CD8-positive, alpha-beta memory T cell (primary cell): Measurements from ENCODE around the gene ARHGAP44. TPM values are rescaled to one million over a fixed set of nuclear protein-coding genes. Genes with fewer than 3 reads are reported as not detected.
A peak's percentile ranks its signal among the peaks of the same experiment; 100 is the strongest.

Experiments used
- CTCF ChIA-PET: fragments of 350-600 bp; sonication (Branson Sonifier 250); formaldehyde crosslinking; loops from one replicate; lab custom pipeline; 2021; ENCODE audit warnings: antibody characterized with exemption; lab: Charles Lee
- POLR2A ChIA-PET: fragments of 350-600 bp; sonication (Branson Sonifier 250); formaldehyde crosslinking; loops from one replicate; lab custom pipeline; 2021; ENCODE audit warnings: antibody characterized with exemption; lab: Charles Lee
- DNase-seq, 5 donors: peaks; one replicate each; pipeline versions ENCODE4 v3.0.0 to v3.0.0-alpha.2; 2020 to 2022; ENCODE audit warnings: mixed read lengths in 1 of 5
- H3K27ac ChIP-seq: one replicate; pipeline ENCODE4 v1.7.0; 2013; ENCODE audit warnings: low read depth, mild to moderate bottlenecking, low read length, moderate library complexity
- H3K27me3 ChIP-seq: 2 replicates; pipeline ENCODE4 v1.7.0; 2013; ENCODE audit warnings: low read length, mild to moderate bottlenecking; ENCODE audit not compliant: insufficient read depth, poor library complexity, severe bottlenecking
- H3K36me3 ChIP-seq: 2 replicates; pipeline ENCODE4 v1.7.0; 2013; ENCODE audit warnings: mild to moderate bottlenecking, low read length, moderate library complexity; ENCODE audit not compliant: insufficient read depth
- H3K4me1 ChIP-seq: 2 replicates; pipeline ENCODE4 v1.7.0; 2013; ENCODE audit warnings: mild to moderate bottlenecking, low read length, moderate library complexity; ENCODE audit not compliant: insufficient read depth
- H3K4me3 ChIP-seq: 2 replicates; pipeline ENCODE4 v1.7.0; 2013; ENCODE audit warnings: mild to moderate bottlenecking, low read length
- H3K9me3 ChIP-seq: 2 replicates; pipeline ENCODE4 v1.7.0; 2013; ENCODE audit warnings: mild to moderate bottlenecking, low read length
- H3K27ac Mint-ChIP-seq, 8 donors: one replicate each; pipeline ENCODE4 v1.8.0; 2020 to 2021; ENCODE audit warnings: mixed read lengths in 8 of 8, mild to moderate bottlenecking in 6 of 8, inconsistent platforms in 3 of 8, moderate library complexity in 3 of 8
- H3K27me3 Mint-ChIP-seq, 2 donors: one replicate each; pipeline ENCODE4 v1.8.0; 2020 to 2021; ENCODE audit warnings: mixed read lengths in 2 of 2, mild to moderate bottlenecking in 1 of 2, moderate library complexity in 1 of 2
- H3K36me3 Mint-ChIP-seq, 3 donors: one replicate each; pipeline ENCODE4 v1.8.0; 2020 to 2021; ENCODE audit warnings: mixed read lengths in 3 of 3, inconsistent platforms in 1 of 3, mild to moderate bottlenecking in 1 of 3
- H3K4me1 Mint-ChIP-seq, 3 donors: one replicate each; pipeline ENCODE4 v1.8.0; 2020 to 2021; ENCODE audit warnings: mixed read lengths in 3 of 3, inconsistent platforms in 1 of 3, mild to moderate bottlenecking in 1 of 3
- H3K4me3 Mint-ChIP-seq, 7 donors: one replicate each; pipeline ENCODE4 v1.8.0; 2020 to 2021; ENCODE audit warnings: mixed read lengths in 7 of 7, mild to moderate bottlenecking in 6 of 7, moderate library complexity in 4 of 7, inconsistent platforms in 2 of 7
- H3K9me3 Mint-ChIP-seq, 5 donors: one replicate each; pipeline ENCODE4 v1.8.0; 2020 to 2022; ENCODE audit warnings: mixed read lengths in 5 of 5, mild to moderate bottlenecking in 3 of 5, moderate library complexity in 2 of 5, inconsistent platforms in 1 of 5
- polyA plus RNA-seq: library from polyadenylated mRNA; unstranded; fragments of 300-500 nt; fragmentation: Illumina TruSeq; gene quantifications from one replicate; pipeline ENCODE4 v1.2.3, GENCODE V29; 2021
- total RNA-seq, 2 experiments: library from RNA; stranded (reverse); gene quantifications; one replicate each; pipeline ENCODE4 v1.2.3, GENCODE V29; 2021

Gene ARHGAP44
- total and polyA plus RNA-seq, 3 experiments from 2014 or later, result not detected

GRCh38 chr17:12983991-12984884, 194.9 kb downstream of the ARHGAP44 start:
- Histone ChIP-seq H3K4me3 (no peak overlapping the region), H3K27me3 (no peaks in the 10 kb centered on the region), H3K36me3 (no peaks in the 10 kb centered on the region), H3K9me3 (no peaks in the 10 kb centered on the region), H3K27ac (no peak overlapping the region), H3K4me1 (peaks cover 6% of the 10 kb centered on the region)
- peaks cover 0 to 2% (median 0%) of the 10 kb centered on the region in 5 donors for H3K9me3 Mint-ChIP-seq
- peak overlapping the region in 1 of 8 donors; percentile 81 for H3K27ac Mint-ChIP-seq
- ChIA-PET CTCF (no interaction called here), POLR2A (no interaction called here)
- H3K36me3 Mint-ChIP-seq, result no peaks in the 10 kb centered on the region
- no peak overlapping the region for H3K4me3 Mint-ChIP-seq
- peaks cover 7 to 10% (median 9%) of the 10 kb centered on the region in 3 donors for H3K4me1 Mint-ChIP-seq
- no peak for DNase-seq
- H3K27me3 Mint-ChIP-seq, result peaks cover 7 to 18% of the 10 kb centered on the region in 2 donors

- Histone ChIP-seq H3K4me3 (no peak overlapping the region), H3K36me3 (no peaks in the 10 kb centered on the region), H3K4me1 (peaks cover 6% of the 10 kb centered on the region), H3K27me3 (no peaks in the 10 kb centered on the region), H3K27ac (no peak overlapping the region), H3K9me3 (no peaks in the 10 kb centered on the region)
- CTCF ChIA-PET, result no interaction called here
- Mint-ChIP-seq H3K4me3 (no peak overlapping the region), H3K4me1 (peaks cover 9 to 10% (median 10%) of the 10 kb centered on the region in 3 donors), H3K27me3 (peaks cover 7 to 15% of the 10 kb centered on the region in 2 donors), H3K36me3 (peaks cover 6 to 10% (median 8%) of the 10 kb centered on the region in 3 donors), H3K27ac (peak overlapping the region in 1 of 8 donors; percentile 65), H3K9me3 (peaks cover 0 to 2% (median 0%) of the 10 kb centered on the region in 5 donors)
- POLR2A ChIA-PET, result no interaction called here
- DNase-seq, result no peak
These were observed 196.4 kb downstream of the ARHGAP44 start for GRCh38 chr17:12985431-12986293.

- peaks cover 6 to 8% (median 7%) of the 10 kb centered on the region in 3 donors for H3K4me1 Mint-ChIP-seq
- H3K36me3 Mint-ChIP-seq, result peaks cover 16 to 24% (median 21%) of the 10 kb centered on the region in 3 donors
- peaks cover 6 to 11% of the 10 kb centered on the region in 2 donors for H3K27me3 Mint-ChIP-seq
- no peaks in the 10 kb centered on the region for H3K27me3 ChIP-seq
- no peak for DNase-seq
- peaks cover 0 to 2% (median 0%) of the 10 kb centered on the region in 5 donors for H3K9me3 Mint-ChIP-seq
- H3K9me3 ChIP-seq, result no peaks in the 10 kb centered on the region
- no peak overlapping the region for H3K4me3 Mint-ChIP-seq
- no peak overlapping the region for H3K27ac ChIP-seq
- H3K36me3 ChIP-seq, result no peaks in the 10 kb centered on the region
- no peak overlapping the region for H3K27ac Mint-ChIP-seq
- CTCF ChIA-PET, result interaction anchor here (0.7 kb wide), 1 partner anchor 44 kb away, joined by 3 read pairs; no protein-coding TSS in a partner anchor
- POLR2A ChIA-PET, result no interaction called here
- peaks cover 6% of the 10 kb centered on the region for H3K4me1 ChIP-seq
- no peak overlapping the region for H3K4me3 ChIP-seq
These were observed 197.8 kb downstream of the ARHGAP44 start for GRCh38 chr17:12987120-12987519.

- Mint-ChIP-seq H3K9me3 (peaks cover 0 to 2% (median 0%) of the 10 kb centered on the region in 5 donors), H3K27me3 (peaks cover 0 to 1% of the 10 kb centered on the region in 2 donors), H3K27ac (peak overlapping the region in 1 of 8 donors; percentile 13), H3K36me3 (peaks cover 25 to 55% (median 26%) of the 10 kb centered on the region in 3 donors), H3K4me3 (no peak overlapping the region), H3K4me1 (peaks cover 0 to 3% (median 0%) of the 10 kb centered on the region in 3 donors)
- H3K27ac ChIP-seq, result no peak overlapping the region
- H3K4me3 ChIP-seq, result no peak overlapping the region
- ChIA-PET CTCF (no interaction called here), POLR2A (no interaction called here)
- no peaks in the 10 kb centered on the region for H3K27me3 ChIP-seq
- peaks cover 25% of the 10 kb centered on the region for H3K36me3 ChIP-seq
- no peaks in the 10 kb centered on the region for H3K4me1 ChIP-seq
- H3K9me3 ChIP-seq, result no peaks in the 10 kb centered on the region
- no peak for DNase-seq
These were observed 200.9 kb downstream of the ARHGAP44 start for GRCh38 chr17:12990041-12990808.

- Histone ChIP-seq H3K4me3 (no peak overlapping the region), H3K4me1 (no peaks in the 10 kb centered on the region), H3K9me3 (no peaks in the 10 kb centered on the region), H3K27me3 (no peaks in the 10 kb centered on the region), H3K36me3 (peaks cover 32% of the 10 kb centered on the region), H3K27ac (no peak overlapping the region)
- no peak overlapping the region for H3K4me3 Mint-ChIP-seq
- no peak for DNase-seq
- peaks cover 0 to 3% (median 0%) of the 10 kb centered on the region in 3 donors for H3K4me1 Mint-ChIP-seq
- H3K9me3 Mint-ChIP-seq, result peaks cover 0 to 2% (median 0%) of the 10 kb centered on the region in 5 donors
- H3K36me3 Mint-ChIP-seq, result peaks cover 25 to 62% (median 26%) of the 10 kb centered on the region in 3 donors
- CTCF ChIA-PET, result no interaction called here
- peak overlapping the region in 2 of 8 donors; percentile 17 to 39 for H3K27ac Mint-ChIP-seq
- POLR2A ChIA-PET, result no interaction called here
- peaks cover 0 to 1% of the 10 kb centered on the region in 2 donors for H3K27me3 Mint-ChIP-seq
These were observed 201.6 kb downstream of the ARHGAP44 start for GRCh38 chr17:12990926-12991325.

GRCh38 chr17:12992676-12993075, 203.4 kb downstream of the ARHGAP44 start:
- CTCF ChIA-PET, result interaction anchor here (0.9 to 2.1 kb wide), 2 partner anchors 9 to 26 kb away, joined by 3 to 9 read pairs; partner anchors contain the start of gene ELAC2
- Mint-ChIP-seq H3K4me3 (no peak overlapping the region), H3K36me3 (peaks cover 29 to 79% (median 30%) of the 10 kb centered on the region in 3 donors), H3K4me1 (peaks cover 0 to 4% (median 0%) of the 10 kb centered on the region in 3 donors), H3K9me3 (peaks cover 0 to 2% (median 0%) of the 10 kb centered on the region in 5 donors), H3K27me3 (no peaks in the 10 kb centered on the region), H3K27ac (peak overlapping the region in 1 of 8 donors; percentile 87)
- Histone ChIP-seq H3K27me3 (no peaks in the 10 kb centered on the region), H3K4me1 (no peaks in the 10 kb centered on the region), H3K9me3 (no peaks in the 10 kb centered on the region), H3K36me3 (peaks cover 48% of the 10 kb centered on the region), H3K27ac (no peak overlapping the region), H3K4me3 (no peak overlapping the region)
- POLR2A ChIA-PET, result no interaction called here
- DNase-seq, result no peak

GRCh38 chr17:12993631-12994030, 204.3 kb downstream of the ARHGAP44 start:
- CTCF ChIA-PET, result interaction anchor here (2.1 kb wide), 1 partner anchor 8 kb away, joined by 9 read pairs; no protein-coding TSS in a partner anchor
- Histone ChIP-seq H3K36me3 (peaks cover 56% of the 10 kb centered on the region), H3K4me3 (no peak overlapping the region), H3K27ac (no peak overlapping the region), H3K4me1 (no peaks in the 10 kb centered on the region), H3K27me3 (no peaks in the 10 kb centered on the region), H3K9me3 (no peaks in the 10 kb centered on the region)
- Mint-ChIP-seq H3K27ac (peak overlapping the region in 1 of 8 donors; percentile 38), H3K27me3 (no peaks in the 10 kb centered on the region), H3K36me3 (peaks cover 30 to 89% (median 33%) of the 10 kb centered on the region in 3 donors), H3K4me1 (peaks cover 0 to 4% (median 0%) of the 10 kb centered on the region in 3 donors), H3K4me3 (no peak overlapping the region), H3K9me3 (peaks cover 0 to 2% (median 0%) of the 10 kb centered on the region in 5 donors)
- POLR2A ChIA-PET, result no interaction called here
- DNase-seq, result no peak
